HCT116 (cell line): Measurements from ENCODE around the gene MTA3. TPM values are rescaled to one million over a fixed set of nuclear protein-coding genes. Genes with fewer than 3 reads are reported as not detected.

Source experiments
- ATAC-seq: fragments of 200-7000 bp; cut with Tn5 transposase; 2 replicates; pipeline ENCODE4 v1.9.1; 2020; ENCODE audit warnings: mild to moderate bottlenecking, moderate library complexity
- BruUV-seq: library from RNA; stranded (reverse); fragments of 400-500 nt; replicated peaks from 2 replicates; lab custom pipeline; 2021; lab: Mats Ljungman, UMichigan
- CTCF ChIA-PET: fragments of 300-600 bp; sonication (Branson Sonifier 250); formaldehyde crosslinking; loops from one replicate; lab custom pipeline; 2021; ENCODE audit warnings: antibody characterized with exemption; lab: Charles Lee
- POLR2A ChIA-PET: fragments of 300-600, 350-600 bp; sonication (Branson Sonifier 250); formaldehyde crosslinking; loops from one replicate; lab custom pipeline; 2021; ENCODE audit warnings: antibody characterized with exemption; lab: Charles Lee
- RAD21 ChIA-PET, 2 experiments: fragments of 300-600 bp; sonication (Branson Sonifier 250); formaldehyde crosslinking; loops; one replicate each; lab custom pipeline; 2023; ENCODE audit warnings: low total read pairs in 2 of 2; ENCODE audit not compliant: uncharacterized antibody in 2 of 2, unreplicated experiment in 2 of 2, low non-redundant PET in 1 of 2; lab: Charles Lee
- DNase-seq: peaks from one replicate; pipeline ENCODE4 v3.0.0-alpha.2; 2010; ENCODE audit warnings: low read depth, low spot score
- H2AFZ ChIP-seq: fragments of 200-600 bp; shearing (Covaris generic), sonication (generic); 2 replicates; pipeline ENCODE4 v1.6.1; 2017; ENCODE audit warnings: low read depth, mixed run types, mixed read lengths, antibody characterized with exemption, low read length; ENCODE audit not compliant: poor library complexity, severe bottlenecking
- H3K27ac ChIP-seq: 2 replicates; pipeline ENCODE4 v1.5.1; 2012; ENCODE audit warnings: low read depth, low read length
- H3K27me3 ChIP-seq: fragments of 200-600 bp; sonication (generic); 2 replicates; pipeline ENCODE4 v1.6.1; 2016; ENCODE audit warnings: mixed run types, low read length, mixed read lengths; ENCODE audit not compliant: insufficient read depth
- H3K36me3 ChIP-seq, 2 experiments: fragments of 200-500 bp in 1 of 2; fragments of 200-600 bp in 1 of 2; sonication (Bioruptor generic) in 1 of 2; sonication (generic) in 1 of 2; 2 replicates each; pipeline versions ENCODE4 v1.5.1 to v1.6.1; 2014 to 2016; ENCODE audit warnings: low read length in 2 of 2, inconsistent platforms in 1 of 2, mixed read lengths in 1 of 2, mixed run types in 1 of 2; ENCODE audit not compliant: insufficient read depth in 2 of 2, control insufficient read depth in 1 of 2
- H3K4me1 ChIP-seq, 2 experiments: fragments of 200-600 bp in 1 of 2; sonication (generic) in 1 of 2; 2 replicates each; pipeline versions ENCODE4 v1.5.1 to v1.6.1; 2012 to 2017; ENCODE audit warnings: low read length in 2 of 2, inconsistent platforms in 1 of 2, mild to moderate bottlenecking in 1 of 2, mixed read lengths in 1 of 2, mixed run types in 1 of 2, moderate library complexity in 1 of 2; ENCODE audit not compliant: insufficient read depth in 2 of 2, control insufficient read depth in 1 of 2
- H3K4me2 ChIP-seq: fragments of 200-600 bp; sonication (generic); 2 replicates; pipeline ENCODE4 v1.6.1; 2017; ENCODE audit warnings: mixed run types, low read length, mixed read lengths
- H3K4me3 ChIP-seq, 2 experiments: fragments of 200-600 bp in 1 of 2; sonication (generic) in 1 of 2; replicated peaks in 1 of 2; 2 replicates each; pipeline ENCODE4 v1.5.1; 2011 to 2016; ENCODE audit warnings: low read length in 2 of 2, control low read depth in 1 of 2, low read depth in 1 of 2, mild to moderate bottlenecking in 1 of 2, mixed read lengths in 1 of 2, mixed run types in 1 of 2
- H3K79me2 ChIP-seq: fragments of 200-600 bp; sonication (generic); 2 replicates; pipeline ENCODE4 v1.6.1; 2017; ENCODE audit warnings: mild to moderate bottlenecking, mixed run types, low read length, moderate library complexity, mixed read lengths; ENCODE audit not compliant: insufficient read depth
- H3K9ac ChIP-seq: fragments of 200-600 bp; sonication (generic); 2 replicates; pipeline ENCODE4 v1.6.1; 2016; ENCODE audit warnings: low read length, mixed read lengths
- H3K9me2 ChIP-seq: fragments of 200-600 bp; sonication (generic), shearing (Covaris generic); 2 replicates; pipeline ENCODE4 v1.6.1; 2017; ENCODE audit warnings: mixed run types, mild to moderate bottlenecking, moderate library complexity; ENCODE audit not compliant: insufficient read depth
- H3K9me3 ChIP-seq, 2 experiments: fragments of 200-500 bp in 1 of 2; fragments of 200-600 bp in 1 of 2; sonication (Bioruptor generic) in 1 of 2; sonication (generic) in 1 of 2; 2 replicates each; pipeline ENCODE4 v1.6.1; 2014 to 2017; ENCODE audit warnings: low read length in 2 of 2, mixed read lengths in 2 of 2, inconsistent platforms in 1 of 2, low read depth in 1 of 2, mild to moderate bottlenecking in 1 of 2, mixed run types in 1 of 2, moderate library complexity in 1 of 2; ENCODE audit not compliant: control insufficient read depth in 1 of 2, insufficient read depth in 1 of 2
- H4K20me1 ChIP-seq: fragments of 200-600 bp; sonication (generic), shearing (Covaris generic); 2 replicates; pipeline ENCODE4 v1.6.1; 2017; ENCODE audit warnings: mixed run types, mild to moderate bottlenecking, moderate library complexity; ENCODE audit not compliant: insufficient read depth
- CBX3 ChIP-seq: IDR thresholded peaks from 2 replicates; pipeline ENCODE4 v1.6.1; 2012; ENCODE audit warnings: low read depth
- EGR1 ChIP-seq: IDR thresholded peaks from 2 replicates; pipeline ENCODE4 v1.6.1; 2012; ENCODE audit warnings: low read depth
- EZH2phosphoT487 ChIP-seq: fragments of 200-600 bp; IDR thresholded peaks from 2 replicates; pipeline ENCODE4 v1.6.1; 2018; ENCODE audit warnings: antibody characterized with exemption, borderline replicate concordance
- FOSL1 ChIP-seq: IDR thresholded peaks from 2 replicates; pipeline ENCODE4 v1.6.1; 2012; ENCODE audit warnings: low read depth
- JUND ChIP-seq: IDR thresholded peaks from 2 replicates; pipeline ENCODE4 v1.6.1; 2012
- POLR2AphosphoS5 ChIP-seq: IDR thresholded peaks from 2 replicates; pipeline ENCODE4 v1.6.1; 2011; ENCODE audit warnings: mild to moderate bottlenecking, low read depth, low read length, moderate library complexity
- RAD21 ChIP-seq: IDR thresholded peaks from 2 replicates; pipeline ENCODE4 v1.6.1; 2012; ENCODE audit warnings: low read depth, mild to moderate bottlenecking
- SIN3A ChIP-seq: IDR thresholded peaks from 2 replicates; pipeline ENCODE4 v1.6.1; 2012; ENCODE audit warnings: low read depth
- SP1 ChIP-seq: IDR thresholded peaks from 2 replicates; pipeline ENCODE4 v1.6.1; 2012; ENCODE audit warnings: low read depth
- ZFX ChIP-seq: fragments of 450-650 bp; IDR thresholded peaks from 2 replicates; pipeline ENCODE4 v1.6.1; 2017
- ZNF274 ChIP-seq: fragments of 200-500 bp; sonication (Bioruptor generic); IDR thresholded peaks from 2 replicates; pipeline ENCODE4 v1.6.1; 2014; ENCODE audit warnings: mild to moderate bottlenecking, low read depth, low read length, inconsistent platforms
- intact Hi-C: fragments of 100-400 bp; cut with micrococcal nuclease; formaldehyde crosslinking; loops from 2 replicates; pipeline ENCODE4 v1.10.0; 2022
- total RNA-seq: library from RNA; stranded (reverse); gene quantifications from one replicate; pipeline ENCODE4 v1.2.1, GENCODE V29; 2021; ENCODE audit not compliant: unreplicated experiment
- TF ChIP-seq, protein P1 (sequence below), 3 experiments: fragments of 200-600 bp in 1 of 3; sonication (generic) in 1 of 3; IDR thresholded peaks in 2 of 3; conservative IDR thresholded peaks in 1 of 3; 2 replicates each; pipeline ENCODE4 v1.5.1; 2012 to 2017; ENCODE audit warnings: low read depth in 2 of 3, low read length in 2 of 3, antibody characterized with exemption in 1 of 3, borderline replicate concordance in 1 of 3, control low read depth in 1 of 3, mild to moderate bottlenecking in 1 of 3, mixed read lengths in 1 of 3, mixed run types in 1 of 3, moderate library complexity in 1 of 3; ENCODE audit not compliant: insufficient read depth in 1 of 3
- TF ChIP-seq, protein P2 (sequence below): IDR thresholded peaks from 2 replicates; pipeline ENCODE4 v1.6.1; 2012
- TF ChIP-seq, protein P3 (sequence below): IDR thresholded peaks from 2 replicates; pipeline ENCODE4 v1.6.1; 2011; ENCODE audit warnings: mild to moderate bottlenecking, low read length, moderate library complexity; ENCODE audit not compliant: insufficient replicate concordance; ENCODE audit errors: extremely low read depth

Gene MTA3
- total RNA-seq, 1 experiment from 2014 or later = 46.3 TPM

DNA sequence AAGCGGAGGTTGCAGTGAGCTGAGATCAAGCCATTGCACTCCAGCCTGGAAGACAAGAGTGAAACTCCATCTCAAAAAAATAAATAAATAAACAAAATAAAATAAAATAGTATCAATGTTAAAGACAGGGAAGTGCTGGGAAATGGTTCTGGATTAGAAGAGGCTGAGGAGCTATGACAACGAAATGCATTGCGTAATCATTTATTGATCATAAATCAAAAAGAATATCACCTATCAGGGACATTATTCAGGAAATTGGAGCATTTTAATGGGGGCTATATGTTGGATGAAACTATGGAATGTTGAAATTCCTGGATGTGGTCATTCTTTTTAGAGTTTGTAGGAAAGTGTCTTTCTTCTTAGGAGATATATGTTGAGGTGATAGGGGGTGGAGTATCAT, 30.9 kb upstream of the MTA3 start:
- Histone ChIP-seq H3K4me1 (no peaks in the 10 kb centered on the region), H3K9ac (no peak overlapping the region), H2AFZ (no peak overlapping the region), H3K4me2 (no peak overlapping the region), H3K27ac (no peak overlapping the region), H3K79me2 (no peaks in the 10 kb centered on the region), H3K9me2 (no peaks in the 10 kb centered on the region), H4K20me1 (no peaks in the 10 kb centered on the region), H3K36me3 (no peaks in the 10 kb centered on the region), H3K4me3 (no peak overlapping the region), H3K27me3 (no peaks in the 10 kb centered on the region), H3K9me3 (no peaks in the 10 kb centered on the region)
- TF ChIP-seq ZNF274 = no peak
- no peak for TF ChIP-seq CBX3
- no peak for TF ChIP-seq JUND
- no peak for TF ChIP-seq RAD21
- no TSS peak for BruUV-seq
- no peak for ATAC-seq
- ChIA-PET POLR2A (no interaction called here), RAD21 (no interaction called here), CTCF (no interaction called here)
- no peak for DNase-seq
- intact Hi-C loops = no loop called here

DNA sequence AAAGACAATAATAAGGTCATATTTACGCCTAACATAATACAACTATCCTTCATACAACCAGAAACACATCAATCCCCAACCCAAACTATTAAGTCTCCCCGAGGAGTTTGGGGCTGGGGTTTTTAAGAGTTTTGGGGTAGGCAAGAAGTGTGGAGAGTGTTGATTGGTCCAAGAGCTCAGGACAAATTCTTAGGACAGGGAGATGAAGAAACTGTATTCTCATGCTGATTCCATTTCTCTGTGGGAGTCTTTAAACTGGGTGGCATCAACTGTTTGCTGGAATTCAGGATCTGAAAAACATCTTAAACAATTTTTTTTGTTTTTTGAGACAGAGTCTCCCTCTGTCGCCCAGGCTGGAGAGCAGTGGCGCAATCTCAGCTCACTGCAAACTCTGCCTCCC, 25.6 kb upstream of the MTA3 start:
- H4K20me1 ChIP-seq = no peaks in the 10 kb centered on the region
- POLR2A ChIA-PET = no interaction called here
- H3K4me3 ChIP-seq = no peak overlapping the region
- no TSS peak for BruUV-seq
- H3K27me3 ChIP-seq = no peaks in the 10 kb centered on the region
- intact Hi-C loops = no loop called here
- ATAC-seq (no peak), DNase-seq (no peak)
- no peaks in the 10 kb centered on the region for H3K4me1 ChIP-seq
- no peak overlapping the region for H3K9ac ChIP-seq
- RAD21 ChIA-PET = no interaction called here
- H2AFZ ChIP-seq = no peak overlapping the region
- no peaks in the 10 kb centered on the region for H3K9me3 ChIP-seq
- H3K36me3 ChIP-seq = no peaks in the 10 kb centered on the region
- no peak overlapping the region for H3K27ac ChIP-seq
- H3K4me2 ChIP-seq = no peak overlapping the region
- CTCF ChIA-PET = no interaction called here
- no peaks in the 10 kb centered on the region for H3K79me2 ChIP-seq
- no peaks in the 10 kb centered on the region for H3K9me2 ChIP-seq
- TF ChIP-seq SIN3A (no peak), SP1 (no peak), POLR2AphosphoS5 (no peak), EZH2phosphoT487 (no peak), EGR1 (no peak), FOSL1 (no peak), RAD21 (no peak), ZFX (no peak), CBX3 (no peak)
- TF ChIP-seq, protein P1, sequence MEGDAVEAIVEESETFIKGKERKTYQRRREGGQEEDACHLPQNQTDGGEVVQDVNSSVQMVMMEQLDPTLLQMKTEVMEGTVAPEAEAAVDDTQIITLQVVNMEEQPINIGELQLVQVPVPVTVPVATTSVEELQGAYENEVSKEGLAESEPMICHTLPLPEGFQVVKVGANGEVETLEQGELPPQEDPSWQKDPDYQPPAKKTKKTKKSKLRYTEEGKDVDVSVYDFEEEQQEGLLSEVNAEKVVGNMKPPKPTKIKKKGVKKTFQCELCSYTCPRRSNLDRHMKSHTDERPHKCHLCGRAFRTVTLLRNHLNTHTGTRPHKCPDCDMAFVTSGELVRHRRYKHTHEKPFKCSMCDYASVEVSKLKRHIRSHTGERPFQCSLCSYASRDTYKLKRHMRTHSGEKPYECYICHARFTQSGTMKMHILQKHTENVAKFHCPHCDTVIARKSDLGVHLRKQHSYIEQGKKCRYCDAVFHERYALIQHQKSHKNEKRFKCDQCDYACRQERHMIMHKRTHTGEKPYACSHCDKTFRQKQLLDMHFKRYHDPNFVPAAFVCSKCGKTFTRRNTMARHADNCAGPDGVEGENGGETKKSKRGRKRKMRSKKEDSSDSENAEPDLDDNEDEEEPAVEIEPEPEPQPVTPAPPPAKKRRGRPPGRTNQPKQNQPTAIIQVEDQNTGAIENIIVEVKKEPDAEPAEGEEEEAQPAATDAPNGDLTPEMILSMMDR (IDR thresholded peaks at IDR 0.05 in 2 of 3, conservative IDR thresholded peaks at IDR 0.05 in 1 of 3; ENCODE audit: borderline replicate concordance in 1 of 3, insufficient read depth in 1 of 3, low read depth in 2 of 3, low read length in 2 of 3) = no peak
- TF ChIP-seq, protein P2, sequence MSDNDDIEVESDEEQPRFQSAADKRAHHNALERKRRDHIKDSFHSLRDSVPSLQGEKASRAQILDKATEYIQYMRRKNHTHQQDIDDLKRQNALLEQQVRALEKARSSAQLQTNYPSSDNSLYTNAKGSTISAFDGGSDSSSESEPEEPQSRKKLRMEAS = no peak
- TF ChIP-seq, protein P3, sequence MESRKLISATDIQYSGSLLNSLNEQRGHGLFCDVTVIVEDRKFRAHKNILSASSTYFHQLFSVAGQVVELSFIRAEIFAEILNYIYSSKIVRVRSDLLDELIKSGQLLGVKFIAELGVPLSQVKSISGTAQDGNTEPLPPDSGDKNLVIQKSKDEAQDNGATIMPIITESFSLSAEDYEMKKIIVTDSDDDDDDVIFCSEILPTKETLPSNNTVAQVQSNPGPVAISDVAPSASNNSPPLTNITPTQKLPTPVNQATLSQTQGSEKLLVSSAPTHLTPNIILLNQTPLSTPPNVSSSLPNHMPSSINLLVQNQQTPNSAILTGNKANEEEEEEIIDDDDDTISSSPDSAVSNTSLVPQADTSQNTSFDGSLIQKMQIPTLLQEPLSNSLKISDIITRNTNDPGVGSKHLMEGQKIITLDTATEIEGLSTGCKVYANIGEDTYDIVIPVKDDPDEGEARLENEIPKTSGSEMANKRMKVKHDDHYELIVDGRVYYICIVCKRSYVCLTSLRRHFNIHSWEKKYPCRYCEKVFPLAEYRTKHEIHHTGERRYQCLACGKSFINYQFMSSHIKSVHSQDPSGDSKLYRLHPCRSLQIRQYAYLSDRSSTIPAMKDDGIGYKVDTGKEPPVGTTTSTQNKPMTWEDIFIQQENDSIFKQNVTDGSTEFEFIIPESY = no peak
